ENCODE results near the gene ZSCAN9. TPM values are rescaled to one million over a fixed set of nuclear protein-coding genes. Genes with fewer than 3 reads are reported as not detected.
A peak's percentile ranks its signal among the peaks of the same experiment; 100 is the strongest.

ZSCAN9 gene
- total and polyA plus RNA-seq, 9 of the 15 experiments (the other 6 are each of a cell fraction or from before 2014, with no cell fraction given): 18.8 to 48.9 (median 28.7) TPM

DNA sequence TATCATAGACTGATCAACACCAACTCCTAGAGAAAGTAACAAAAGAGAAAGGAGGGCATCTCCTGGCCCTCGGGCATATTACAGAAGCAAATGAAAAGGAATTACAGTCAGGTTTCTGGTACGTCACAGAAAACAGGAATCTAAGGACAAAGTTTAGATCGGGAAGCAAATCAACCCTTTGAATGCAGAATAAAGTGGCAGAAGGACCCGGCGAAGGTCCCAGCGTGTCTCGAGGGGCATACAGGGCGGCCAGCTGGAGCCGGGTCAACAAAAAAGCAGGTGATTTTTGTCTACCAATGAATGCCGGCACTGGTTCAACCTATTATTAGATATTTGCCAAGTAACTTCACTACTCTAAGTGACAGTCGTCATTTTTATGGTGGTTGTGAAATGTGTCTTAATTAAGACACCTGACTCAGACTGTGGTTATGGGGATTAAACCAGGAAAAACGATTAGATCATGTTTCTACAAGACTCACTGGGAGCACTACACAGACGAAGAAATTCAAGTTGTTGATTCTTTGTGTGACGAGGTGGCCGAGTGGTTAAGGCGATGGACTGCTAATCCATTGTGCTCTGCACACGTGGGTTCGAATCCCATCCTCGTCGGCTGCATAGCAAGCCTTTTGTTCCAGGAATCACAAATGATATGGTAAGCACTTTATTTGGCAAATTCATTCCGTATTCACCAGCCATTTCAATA, 12.4 kb upstream of the ZSCAN9 start (continued):
- TF ChIP-seq, protein P1, sequence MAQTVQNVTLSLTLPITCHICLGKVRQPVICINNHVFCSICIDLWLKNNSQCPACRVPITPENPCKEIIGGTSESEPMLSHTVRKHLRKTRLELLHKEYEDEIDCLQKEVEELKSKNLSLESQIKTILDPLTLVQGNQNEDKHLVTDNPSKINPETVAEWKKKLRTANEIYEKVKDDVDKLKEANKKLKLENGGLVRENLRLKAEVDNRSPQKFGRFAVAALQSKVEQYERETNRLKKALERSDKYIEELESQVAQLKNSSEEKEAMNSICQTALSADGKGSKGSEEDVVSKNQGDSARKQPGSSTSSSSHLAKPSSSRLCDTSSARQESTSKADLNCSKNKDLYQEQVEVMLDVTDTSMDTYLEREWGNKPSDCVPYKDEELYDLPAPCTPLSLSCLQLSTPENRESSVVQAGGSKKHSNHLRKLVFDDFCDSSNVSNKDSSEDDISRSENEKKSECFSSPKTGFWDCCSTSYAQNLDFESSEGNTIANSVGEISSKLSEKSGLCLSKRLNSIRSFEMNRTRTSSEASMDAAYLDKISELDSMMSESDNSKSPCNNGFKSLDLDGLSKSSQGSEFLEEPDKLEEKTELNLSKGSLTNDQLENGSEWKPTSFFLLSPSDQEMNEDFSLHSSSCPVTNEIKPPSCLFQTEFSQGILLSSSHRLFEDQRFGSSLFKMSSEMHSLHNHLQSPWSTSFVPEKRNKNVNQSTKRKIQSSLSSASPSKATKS (CRISPR knock-in tag; IDR thresholded peaks at IDR 0.05): no peak
- TF ChIP-seq ZNF408 (CRISPR knock-in tag; IDR thresholded peaks at IDR 0.05; ENCODE audit: low read depth) (no peak), HNRNPLL (IDR thresholded peaks at IDR 0.05; ENCODE audit: low read depth, low read length, poor library complexity, severe bottlenecking) (no peak), CREB3 (tag; conservative IDR thresholded peaks at IDR 0.05; ENCODE audit: low read depth) (no peak), NFATC3 (IDR thresholded peaks at IDR 0.05) (no peak; the same call in 1 of the 2 replicates), TAF9B (IDR thresholded peaks at IDR 0.05; ENCODE audit: partially characterized antibody) (no peak), REST (IDR thresholded peaks at IDR 0.05; ENCODE audit: borderline replicate concordance) (no peak; the same call in none of the 2 replicates), REST (CRISPR knock-in tag; IDR thresholded peaks at IDR 0.05; ENCODE audit: low read depth) (no peak), ZEB2 (IDR thresholded peaks at IDR 0.05) (peak; percentile 68), DDX20 (tag; IDR thresholded peaks at IDR 0.05; ENCODE audit: low read depth) (no peak)
- TF ChIP-seq, protein P2, sequence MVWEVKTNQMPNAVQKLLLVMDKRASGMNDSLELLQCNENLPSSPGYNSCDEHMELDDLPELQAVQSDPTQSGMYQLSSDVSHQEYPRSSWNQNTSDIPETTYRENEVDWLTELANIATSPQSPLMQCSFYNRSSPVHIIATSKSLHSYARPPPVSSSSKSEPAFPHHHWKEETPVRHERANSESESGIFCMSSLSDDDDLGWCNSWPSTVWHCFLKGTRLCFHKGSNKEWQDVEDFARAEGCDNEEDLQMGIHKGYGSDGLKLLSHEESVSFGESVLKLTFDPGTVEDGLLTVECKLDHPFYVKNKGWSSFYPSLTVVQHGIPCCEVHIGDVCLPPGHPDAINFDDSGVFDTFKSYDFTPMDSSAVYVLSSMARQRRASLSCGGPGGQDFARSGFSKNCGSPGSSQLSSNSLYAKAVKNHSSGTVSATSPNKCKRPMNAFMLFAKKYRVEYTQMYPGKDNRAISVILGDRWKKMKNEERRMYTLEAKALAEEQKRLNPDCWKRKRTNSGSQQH (CRISPR knock-in tag; IDR thresholded peaks at IDR 0.05): no peak

All from K562 (cell line).